Mesendoderm (in vitro differentiated cells): Measurements from ENCODE around the gene DOCK7.

ENCODE experiments used
- DNase-seq: peaks from one replicate; pipeline ENCODE4 v3.0.0; 2013
- H2AK5ac ChIP-seq: 2 replicates; pipeline ENCODE4 v1.6.1; 2013; ENCODE audit warnings: low read length, inconsistent platforms
- H2BK120ac ChIP-seq: 2 replicates; pipeline ENCODE4 v1.6.1; 2013; ENCODE audit warnings: low read depth, mild to moderate bottlenecking, low read length, moderate library complexity, mixed read lengths
- H2BK15ac ChIP-seq: replicated peaks from 2 replicates; pipeline ENCODE4 v1.6.1; 2013; ENCODE audit warnings: low read depth, mild to moderate bottlenecking, moderate library complexity
- H2BK5ac ChIP-seq: 2 replicates; pipeline ENCODE4 v1.6.1; 2013; ENCODE audit warnings: low read length, inconsistent platforms
- H3K18ac ChIP-seq: 2 replicates; pipeline ENCODE4 v1.6.1; 2013; ENCODE audit warnings: mild to moderate bottlenecking, low read length, mixed read lengths
- H3K23ac ChIP-seq: one replicate; pipeline ENCODE4 v1.6.1; 2013; ENCODE audit warnings: low read length
- H3K27ac ChIP-seq: 2 replicates; pipeline ENCODE4 v1.5.1; 2013; ENCODE audit warnings: low read depth, mild to moderate bottlenecking, inconsistent platforms, low read length, moderate library complexity
- H3K27me3 ChIP-seq: 2 replicates; pipeline ENCODE4 v1.6.1; 2013; ENCODE audit warnings: low read length, control low read depth, mild to moderate bottlenecking, inconsistent platforms; ENCODE audit not compliant: insufficient read depth, poor library complexity
- H3K36me3 ChIP-seq: 2 replicates; pipeline ENCODE4 v1.6.1; 2013; ENCODE audit warnings: low read length, inconsistent platforms; ENCODE audit not compliant: control insufficient read depth, insufficient read depth
- H3K4ac ChIP-seq: one replicate; pipeline ENCODE4 v1.6.1; 2013; ENCODE audit warnings: low read depth, mild to moderate bottlenecking, low read length, moderate library complexity
- H3K4me1 ChIP-seq: 2 replicates; pipeline ENCODE4 v1.6.1; 2013; ENCODE audit warnings: low read depth, low read length, inconsistent platforms; ENCODE audit not compliant: control insufficient read depth
- H3K4me2 ChIP-seq: 2 replicates; pipeline ENCODE4 v1.6.1; 2013; ENCODE audit warnings: low read length
- H3K4me3 ChIP-seq: 2 replicates; pipeline ENCODE4 v1.5.1; 2013; ENCODE audit warnings: mild to moderate bottlenecking, low read length
- H3K56ac ChIP-seq: one replicate; pipeline ENCODE4 v1.6.1; 2013; ENCODE audit warnings: low read length
- H3K79me1 ChIP-seq: 2 replicates; pipeline ENCODE4 v1.6.1; 2013; ENCODE audit warnings: low read length, inconsistent platforms
- H3K79me2 ChIP-seq: 2 replicates; pipeline ENCODE4 v1.6.1; 2013; ENCODE audit warnings: mild to moderate bottlenecking, low read length; ENCODE audit not compliant: control insufficient read depth, insufficient read depth
- H3K9ac ChIP-seq: 2 replicates; pipeline ENCODE4 v1.6.1; 2013; ENCODE audit warnings: low read length, inconsistent platforms
- H4K5ac ChIP-seq: one replicate; pipeline ENCODE4 v1.6.1; 2013; ENCODE audit warnings: low read length
- H4K8ac ChIP-seq: one replicate; pipeline ENCODE4 v1.6.1; 2013; ENCODE audit warnings: low read depth, mild to moderate bottlenecking, control low read depth, low read length, moderate library complexity
- WGBS: extraction: QIAGEN DNeasy Blood & Tissue Kit; methylation state at CpG from one replicate; pipeline ENCODE4 v1.1.7; 2013; ENCODE audit warnings: low lambda C conversion rate, missing lambda C conversion rate; ENCODE audit not compliant: insufficient coverage; ENCODE audit errors: extremely low coverage; 5-methylcytosine and 5-hydroxymethylcytosine counted together

Gene DOCK7

DNA sequence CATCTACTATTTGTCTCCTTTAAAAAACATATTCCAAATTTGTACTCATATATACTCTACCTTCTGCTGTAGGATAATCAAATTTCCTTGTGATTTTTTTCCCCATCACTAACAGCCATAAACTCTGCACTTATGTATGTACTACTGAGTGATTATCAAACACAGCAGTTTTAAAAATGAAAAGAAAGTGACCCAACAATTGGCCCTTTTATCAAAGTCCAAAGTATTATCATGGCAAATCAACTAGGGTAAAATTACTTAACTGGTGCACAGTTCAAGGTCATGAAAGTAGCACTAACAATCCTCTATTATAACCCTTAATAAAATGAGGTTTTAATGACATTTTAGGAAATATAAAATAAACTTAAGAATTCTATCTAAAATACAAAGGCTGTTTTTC lies 79.3 kb downstream of the DOCK7 start:
- Histone ChIP-seq H3K23ac (no peak overlapping the region), H3K56ac (no peak overlapping the region), H3K4ac (no peak overlapping the region), H3K79me2 (no peaks in the 10 kb centered on the region), H2BK120ac (no peak overlapping the region), H3K36me3 (no peaks in the 10 kb centered on the region), H3K4me3 (no peak overlapping the region), H2BK5ac (no peak overlapping the region), H2AK5ac (no peak overlapping the region), H3K9ac (no peak overlapping the region), H3K79me1 (no peaks in the 10 kb centered on the region), H4K8ac (no peak overlapping the region), H3K18ac (no peak overlapping the region), H3K27me3 (no peaks in the 10 kb centered on the region), H3K4me1 (no peaks in the 10 kb centered on the region), H4K5ac (no peak overlapping the region), H2BK15ac (no peak overlapping the region), H3K4me2 (no peak overlapping the region), H3K27ac (no peak overlapping the region)
- no peak for DNase-seq

DNA sequence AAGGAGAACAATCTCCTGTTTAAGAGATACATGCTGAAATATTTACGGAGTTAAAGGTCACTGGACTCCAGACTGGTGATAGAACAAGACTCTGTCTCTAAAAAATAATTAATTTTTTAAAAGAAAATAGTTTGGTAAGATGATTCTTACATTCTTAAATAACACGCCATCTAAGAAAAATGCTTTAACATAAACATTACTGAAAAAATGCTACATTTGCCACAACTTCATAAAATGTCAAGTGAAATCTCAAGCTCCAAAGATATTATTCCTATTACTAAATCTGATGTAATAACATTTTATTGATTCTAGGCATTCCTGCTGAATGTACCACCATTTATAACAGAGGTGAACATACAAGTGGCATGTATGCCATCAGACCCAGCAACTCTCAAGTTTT lies 86.7 kb downstream of the DOCK7 start:
- H3K4ac ChIP-seq: no peak overlapping the region
- H2BK5ac ChIP-seq: no peak overlapping the region
- no peak overlapping the region for H3K4me3 ChIP-seq
- H2BK15ac ChIP-seq: no peak overlapping the region
- H3K27me3 ChIP-seq: no peaks in the 10 kb centered on the region
- H3K9ac ChIP-seq: no peak overlapping the region
- no peak overlapping the region for H4K8ac ChIP-seq
- H2AK5ac ChIP-seq: no peak overlapping the region
- no peak overlapping the region for H3K27ac ChIP-seq
- no CpG with 5 or more reads among the region's 2 CpGs for WGBS
- H2BK120ac ChIP-seq: no peak overlapping the region
- no peak overlapping the region for H3K56ac ChIP-seq
- DNase-seq: no peak
- H3K36me3 ChIP-seq: no peaks in the 10 kb centered on the region
- H3K18ac ChIP-seq: no peak overlapping the region
- no peak overlapping the region for H3K4me2 ChIP-seq
- H3K23ac ChIP-seq: no peak overlapping the region
- H3K4me1 ChIP-seq: no peaks in the 10 kb centered on the region
- H3K79me1 ChIP-seq: no peaks in the 10 kb centered on the region
- no peak overlapping the region for H4K5ac ChIP-seq
- H3K79me2 ChIP-seq: no peaks in the 10 kb centered on the region

DNA sequence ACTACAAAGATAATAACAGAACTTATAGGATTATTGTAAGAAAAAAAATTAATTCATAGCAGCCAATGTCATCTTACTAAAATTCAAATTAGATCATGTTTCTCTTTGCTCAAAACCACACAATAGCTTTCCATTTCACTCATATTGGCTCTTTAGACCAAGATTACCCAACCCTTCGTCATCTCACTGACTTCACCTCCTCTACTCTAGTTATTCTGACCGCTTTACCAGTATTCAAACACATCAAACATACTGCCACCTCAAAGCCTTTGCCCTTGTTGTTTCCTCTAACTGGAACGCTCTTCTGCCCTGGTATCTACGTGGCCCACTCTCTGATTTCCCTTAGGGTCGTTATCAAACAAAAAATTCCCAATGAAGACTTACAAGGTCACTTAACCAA lies 89.1 kb downstream of the DOCK7 start:
- no peaks in the 10 kb centered on the region for H3K36me3 ChIP-seq
- H3K4ac ChIP-seq: no peak overlapping the region
- H3K23ac ChIP-seq: no peak overlapping the region
- no CpG with 5 or more reads among the region's 5 CpGs for WGBS
- H3K79me1 ChIP-seq: no peaks in the 10 kb centered on the region
- no peaks in the 10 kb centered on the region for H3K4me1 ChIP-seq
- H2BK120ac ChIP-seq: no peak overlapping the region
- no peaks in the 10 kb centered on the region for H3K79me2 ChIP-seq
- H3K56ac ChIP-seq: no peak overlapping the region
- H2BK5ac ChIP-seq: no peak overlapping the region
- H3K4me2 ChIP-seq: no peak overlapping the region
- no peak overlapping the region for H3K9ac ChIP-seq
- H2AK5ac ChIP-seq: no peak overlapping the region
- no peak overlapping the region for H2BK15ac ChIP-seq
- H3K18ac ChIP-seq: no peak overlapping the region
- DNase-seq: no peak
- H3K27ac ChIP-seq: no peak overlapping the region
- H3K27me3 ChIP-seq: no peaks in the 10 kb centered on the region
- no peak overlapping the region for H3K4me3 ChIP-seq
- no peak overlapping the region for H4K8ac ChIP-seq
- no peak overlapping the region for H4K5ac ChIP-seq

DNA sequence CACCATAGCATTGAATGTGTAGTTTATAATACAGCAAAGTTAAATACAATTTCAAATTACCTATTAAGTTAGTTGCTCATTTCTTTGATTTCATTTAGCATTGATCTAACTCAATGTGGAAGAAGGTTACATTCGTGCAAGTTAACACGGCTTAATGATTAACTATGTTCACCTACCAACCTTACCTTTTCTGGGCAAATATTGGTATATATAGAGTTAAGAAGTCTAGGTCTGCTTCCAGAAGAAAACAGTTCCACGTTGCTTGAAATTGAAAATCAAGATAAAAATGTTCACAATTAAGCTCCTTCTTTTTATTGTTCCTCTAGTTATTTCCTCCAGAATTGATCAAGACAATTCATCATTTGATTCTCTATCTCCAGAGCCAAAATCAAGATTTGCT lies 90.9 kb downstream of the DOCK7 start, which contains the start of gene ANGPTL3:
Gene ANGPTL3 (plus strand): TSS at position 240 of the 400 bp plus-strand sequence. CDS start 47 bp downstream, at position 287.
- no peak within 1 kb of the TSS for H3K4ac ChIP-seq
- H3K18ac ChIP-seq: no peak within 1 kb of the TSS
- no peaks in the 10 kb centered on the region for H3K27me3 ChIP-seq
- no peaks in the 10 kb centered on the region for H3K79me1 ChIP-seq
- H3K9ac ChIP-seq: no peak within 1 kb of the TSS
- no peak for DNase-seq
- H2BK120ac ChIP-seq: no peak within 1 kb of the TSS
- H2AK5ac ChIP-seq: no peak within 1 kb of the TSS
- H4K5ac ChIP-seq: no peak within 1 kb of the TSS
- no peaks in the 10 kb centered on the region for H3K4me1 ChIP-seq
- no peak within 1 kb of the TSS for H2BK15ac ChIP-seq
- no peak within 1 kb of the TSS for H4K8ac ChIP-seq
- no peak within 1 kb of the TSS for H3K27ac ChIP-seq
- no peak within 1 kb of the TSS for H3K4me2 ChIP-seq
- no peak within 1 kb of the TSS for H2BK5ac ChIP-seq
- no CpG with 5 or more reads among the region's 3 CpGs for WGBS
- no peak within 1 kb of the TSS for H3K23ac ChIP-seq
- H3K79me2 ChIP-seq: no peaks in the 10 kb centered on the region
- H3K56ac ChIP-seq: no peak within 1 kb of the TSS
- H3K4me3 ChIP-seq: no peak within 1 kb of the TSS
- H3K36me3 ChIP-seq: no peaks in the 10 kb centered on the region

DNA sequence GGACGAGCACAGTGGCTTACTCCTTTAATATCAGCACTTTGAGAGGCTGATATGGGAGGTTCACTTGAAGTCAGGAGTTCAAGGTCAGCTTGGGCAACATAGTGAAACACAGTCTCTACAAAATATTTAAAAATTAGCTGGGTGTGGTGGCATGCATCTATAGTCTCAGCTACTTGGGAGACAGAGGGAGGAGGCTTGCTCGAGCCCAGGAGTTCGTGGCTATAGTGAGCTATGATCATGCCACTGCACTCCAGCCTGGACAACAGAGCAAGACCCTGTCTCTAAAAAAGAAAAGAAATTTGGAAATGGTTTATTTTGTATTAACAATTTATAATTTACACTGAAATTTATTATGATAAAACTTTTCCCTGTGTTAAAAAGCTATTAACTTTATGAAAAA lies 92.5 kb downstream of the DOCK7 start:
- no peak overlapping the region for H4K8ac ChIP-seq
- no peaks in the 10 kb centered on the region for H3K36me3 ChIP-seq
- no peak overlapping the region for H3K9ac ChIP-seq
- no peak overlapping the region for H3K4me3 ChIP-seq
- H3K4ac ChIP-seq: no peak overlapping the region
- no peaks in the 10 kb centered on the region for H3K4me1 ChIP-seq
- H3K27me3 ChIP-seq: no peaks in the 10 kb centered on the region
- no peak overlapping the region for H3K18ac ChIP-seq
- no peak overlapping the region for H3K23ac ChIP-seq
- H4K5ac ChIP-seq: no peak overlapping the region
- H3K79me1 ChIP-seq: no peaks in the 10 kb centered on the region
- no peak overlapping the region for H3K4me2 ChIP-seq
- no peak overlapping the region for H2BK15ac ChIP-seq
- H2AK5ac ChIP-seq: no peak overlapping the region
- no peaks in the 10 kb centered on the region for H3K79me2 ChIP-seq
- no peak overlapping the region for H3K56ac ChIP-seq
- no peak overlapping the region for H2BK120ac ChIP-seq
- H3K27ac ChIP-seq: no peak overlapping the region
- WGBS: no CpG with 5 or more reads among the region's 3 CpGs
- H2BK5ac ChIP-seq: no peak overlapping the region
- no peak for DNase-seq

DNA sequence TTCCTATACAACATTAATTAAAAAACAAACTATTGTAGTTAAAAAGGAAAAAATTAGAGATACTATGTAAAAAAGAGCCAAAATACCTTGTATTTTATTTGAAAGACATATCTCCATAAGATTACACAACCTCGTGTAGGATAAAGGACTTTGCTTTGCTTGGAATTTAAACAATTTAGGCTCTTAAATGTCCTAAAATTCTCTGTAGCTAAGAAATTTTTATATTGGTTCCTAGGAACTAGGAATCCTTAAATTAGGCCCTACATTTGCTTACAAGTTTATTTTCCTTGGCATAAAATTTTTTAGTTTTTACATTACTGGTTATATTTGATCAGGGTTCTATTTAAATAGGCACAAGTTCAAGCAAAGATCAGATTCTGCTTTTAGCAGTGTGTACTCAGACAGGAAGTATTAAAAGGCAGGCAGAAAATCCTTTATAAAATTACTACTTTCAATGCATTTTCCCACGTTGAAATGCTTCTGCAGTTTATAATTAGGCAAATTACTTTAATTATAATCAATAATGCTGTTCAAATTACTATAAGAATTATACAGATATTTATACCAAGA lies 94.3 kb downstream of the DOCK7 start:
- Histone ChIP-seq H3K4me3 (no peak overlapping the region), H3K23ac (no peak overlapping the region), H3K36me3 (no peaks in the 10 kb centered on the region), H2BK15ac (no peak overlapping the region), H2BK5ac (no peak overlapping the region), H3K56ac (no peak overlapping the region), H3K4me1 (no peaks in the 10 kb centered on the region), H3K9ac (no peak overlapping the region), H3K79me2 (no peaks in the 10 kb centered on the region), H3K79me1 (no peaks in the 10 kb centered on the region), H3K27ac (no peak overlapping the region), H4K8ac (no peak overlapping the region), H4K5ac (no peak overlapping the region), H2AK5ac (no peak overlapping the region), H3K27me3 (no peaks in the 10 kb centered on the region), H3K4me2 (no peak overlapping the region), H2BK120ac (no peak overlapping the region), H3K18ac (no peak overlapping the region), H3K4ac (no peak overlapping the region)
- no CpG with 5 or more reads among the region's 2 CpGs for WGBS
- DNase-seq: peak; percentile 11
